Keratinocyte (primary cell): ENCODE results near the gene CBLB. TPM values are rescaled to one million over a fixed set of nuclear protein-coding genes. Genes with fewer than 3 reads are reported as not detected.

Source experiments
- DNase-seq: peaks from one replicate; pipeline ENCODE4 v3.0.0-alpha.2; 2011; ENCODE audit warnings: low read depth, missing footprints, low spot score
- FAIRE-seq: peaks from 2 replicates; lab custom pipeline; 2011; peaks lifted over from hg19 to GRCh38; lab: Jason Lieb, UNC
- H2AFZ ChIP-seq: 2 replicates; pipeline ENCODE4 v1.6.0; 2012; ENCODE audit warnings: low read length, control low read depth, inconsistent platforms; ENCODE audit not compliant: control insufficient read depth
- H3K27ac ChIP-seq: 2 replicates; pipeline ENCODE4 v1.5.1; 2011; ENCODE audit warnings: low read length; ENCODE audit not compliant: control insufficient read depth, insufficient read depth
- H3K27me3 ChIP-seq: 3 replicates; pipeline ENCODE4 v1.6.0; 2011; ENCODE audit warnings: low read length; ENCODE audit not compliant: control insufficient read depth, insufficient read depth; ENCODE audit errors: extremely low read depth
- H3K36me3 ChIP-seq, 2 experiments: 2 replicates in 1 of 2; 3 replicates in 1 of 2; pipeline ENCODE4 v1.5.1; 2011; ENCODE audit warnings: low read length in 2 of 2, mild to moderate bottlenecking in 1 of 2; ENCODE audit not compliant: control insufficient read depth in 2 of 2, insufficient read depth in 2 of 2; ENCODE audit errors: extremely low read depth in 1 of 2
- H3K4me1 ChIP-seq: 3 replicates; pipeline ENCODE4 v1.5.1; 2011; ENCODE audit warnings: low read length; ENCODE audit not compliant: control insufficient read depth, insufficient read depth; ENCODE audit errors: extremely low read depth
- H3K4me2 ChIP-seq: 3 replicates; pipeline ENCODE4 v1.6.0; 2011; ENCODE audit warnings: low read depth, low read length; ENCODE audit not compliant: control insufficient read depth, insufficient read depth; ENCODE audit errors: extremely low read depth
- H3K4me3 ChIP-seq, 3 experiments: fragments of 200-600 bp in 1 of 3; sonication (generic) in 1 of 3; 2 replicates in 2 of 3; 3 replicates in 1 of 3; pipeline ENCODE4 v1.5.1; 2011 to 2016; ENCODE audit warnings: low read length in 3 of 3, mild to moderate bottlenecking in 3 of 3, control low read depth in 2 of 3, inconsistent platforms in 1 of 3, low read depth in 1 of 3, mixed read lengths in 1 of 3, mixed run types in 1 of 3, moderate library complexity in 1 of 3; ENCODE audit not compliant: control insufficient read depth in 2 of 3, insufficient read depth in 2 of 3; ENCODE audit errors: extremely low read depth in 1 of 3
- H3K79me2 ChIP-seq: 2 replicates; pipeline ENCODE4 v1.6.0; 2012; ENCODE audit warnings: low read length; ENCODE audit not compliant: control insufficient read depth, insufficient read depth
- H3K9ac ChIP-seq: 3 replicates; pipeline ENCODE4 v1.6.0; 2011; ENCODE audit warnings: low read length; ENCODE audit not compliant: control insufficient read depth, insufficient read depth; ENCODE audit errors: extremely low read depth
- H3K9me1 ChIP-seq: 3 replicates; pipeline ENCODE4 v1.6.0; 2011; ENCODE audit warnings: low read length; ENCODE audit not compliant: control insufficient read depth, insufficient read depth; ENCODE audit errors: extremely low read depth
- H3K9me3 ChIP-seq: 2 replicates; pipeline ENCODE4 v1.5.1; 2012; ENCODE audit warnings: low read depth, low read length; ENCODE audit not compliant: control insufficient read depth
- H4K20me1 ChIP-seq: 3 replicates; pipeline ENCODE4 v1.6.0; 2011; ENCODE audit warnings: low read length; ENCODE audit not compliant: control insufficient read depth, insufficient read depth; ENCODE audit errors: extremely low read depth
- CTCF ChIP-seq, 3 experiments: IDR thresholded peaks in 1 of 3; conservative IDR thresholded peaks in 1 of 3; optimal IDR thresholded peaks in 1 of 3; 2 replicates in 2 of 3; 3 replicates in 1 of 3; pipeline versions ENCODE3 to v1.5.1; 2011; ENCODE audit warnings: low read length in 3 of 3, mild to moderate bottlenecking in 3 of 3, moderate library complexity in 2 of 3, control low read depth in 1 of 3, inconsistent platforms in 1 of 3; ENCODE audit not compliant: insufficient read depth in 2 of 3; ENCODE audit errors: extremely low read depth in 1 of 3
- EZH2 ChIP-seq: IDR thresholded peaks from one replicate; pipeline ENCODE4 v1.6.1; 2012; ENCODE audit warnings: inconsistent platforms, mild to moderate bottlenecking, low read length, moderate library complexity
- dilution Hi-C: fragments of 300-500 bp; cut with MboI; formaldehyde crosslinking; loops from one replicate; pipeline ENCODE4 v1.7.0; 2020; ENCODE audit warnings: low sequenced_read_pairs; ENCODE audit not compliant: extremely low pct_ligation_motif_present
- polyA plus RNA-seq, 5 experiments: library from polyadenylated mRNA; depleted of rRNA in 3 of 5; stranded (reverse) in 3 of 5; stranded (forward) in 1 of 5; unstranded in 1 of 5; fragments of >200 nt; gene quantifications; 1 replicate in 1 of 5; 2 replicates in 3 of 5; 3 replicates in 1 of 5; pipeline versions ENCODE4 v1.2.1 to v1.2.3, GENCODE V29; 2011 to 2012; ENCODE audit warnings: missing spikeins in 2 of 5, low read depth in 1 of 5, low replicate concordance in 1 of 5

The CBLB gene
- polyA plus RNA-seq, 1 donor (not counting 4 experiments of a cell fraction or from before 2014, with no cell fraction given), result 13.6 TPM

- no peak for FAIRE-seq
- TF ChIP-seq CTCF (optimal IDR thresholded peaks at IDR 0.05 in 1 of 3, IDR thresholded peaks at IDR 0.05 in 1 of 3, conservative IDR thresholded peaks at IDR 0.05 in 1 of 3; ENCODE audit: extremely low read depth in 1 of 3, insufficient read depth in 2 of 3, low read length in 3 of 3) (no peak), EZH2 (no peak)
Observed at GRCh38 chr3:105622169-105622568, 246.6 kb downstream of the CBLB start.

GRCh38 chr3:105620236-105620635 is 248.6 kb downstream of the CBLB start:
- no peaks in the 10 kb centered on the region for H3K27me3 ChIP-seq
- no peaks in the 10 kb centered on the region for H3K9me1 ChIP-seq
- dilution Hi-C loops, result no loop called here
- no peak overlapping the region for H3K4me3 ChIP-seq
- no peaks in the 10 kb centered on the region for H3K79me2 ChIP-seq
- TF ChIP-seq EZH2 (no peak), CTCF (optimal IDR thresholded peaks at IDR 0.05 in 1 of 3, IDR thresholded peaks at IDR 0.05 in 1 of 3, conservative IDR thresholded peaks at IDR 0.05 in 1 of 3; ENCODE audit: extremely low read depth in 1 of 3, insufficient read depth in 2 of 3, low read length in 3 of 3) (no peak)
- no peaks in the 10 kb centered on the region for H3K9me3 ChIP-seq
- H3K36me3 ChIP-seq, result no peaks in the 10 kb centered on the region
- DNase-seq (no peak), FAIRE-seq (no peak)
- no peak overlapping the region for H3K9ac ChIP-seq
- no peak overlapping the region for H2AFZ ChIP-seq
- H3K27ac ChIP-seq, result no peak overlapping the region
- no peaks in the 10 kb centered on the region for H3K4me1 ChIP-seq
- H4K20me1 ChIP-seq, result no peaks in the 10 kb centered on the region
- no peak overlapping the region for H3K4me2 ChIP-seq

More at GRCh38 chr3:105622169-105622568, 246.6 kb downstream of the CBLB start:
- no peaks in the 10 kb centered on the region for H3K27me3 ChIP-seq
- H3K4me3 ChIP-seq, result no peak overlapping the region
- no peaks in the 10 kb centered on the region for H3K9me1 ChIP-seq
- no peaks in the 10 kb centered on the region for H4K20me1 ChIP-seq
- DNase-seq, result no peak
- no peaks in the 10 kb centered on the region for H3K79me2 ChIP-seq
- H3K9ac ChIP-seq, result no peak overlapping the region
- H3K27ac ChIP-seq, result no peak overlapping the region
- H3K4me1 ChIP-seq, result no peaks in the 10 kb centered on the region
- H3K36me3 ChIP-seq, result no peaks in the 10 kb centered on the region
- no peaks in the 10 kb centered on the region for H3K9me3 ChIP-seq
- no peak overlapping the region for H3K4me2 ChIP-seq
- dilution Hi-C loops, result no loop called here
- no peak overlapping the region for H2AFZ ChIP-seq
